NOMO-1 treated with DMSO at 0.1 percent for 48 hours (cell line): ENCODE measurements around the gene TOMM7.

Experiments
- DNase-seq: peaks from one replicate; lab custom pipeline; 2025; ENCODE audit not compliant: unreplicated experiment; lab: John Stamatoyannopoulos, UW

TOMM7 gene

DNA sequence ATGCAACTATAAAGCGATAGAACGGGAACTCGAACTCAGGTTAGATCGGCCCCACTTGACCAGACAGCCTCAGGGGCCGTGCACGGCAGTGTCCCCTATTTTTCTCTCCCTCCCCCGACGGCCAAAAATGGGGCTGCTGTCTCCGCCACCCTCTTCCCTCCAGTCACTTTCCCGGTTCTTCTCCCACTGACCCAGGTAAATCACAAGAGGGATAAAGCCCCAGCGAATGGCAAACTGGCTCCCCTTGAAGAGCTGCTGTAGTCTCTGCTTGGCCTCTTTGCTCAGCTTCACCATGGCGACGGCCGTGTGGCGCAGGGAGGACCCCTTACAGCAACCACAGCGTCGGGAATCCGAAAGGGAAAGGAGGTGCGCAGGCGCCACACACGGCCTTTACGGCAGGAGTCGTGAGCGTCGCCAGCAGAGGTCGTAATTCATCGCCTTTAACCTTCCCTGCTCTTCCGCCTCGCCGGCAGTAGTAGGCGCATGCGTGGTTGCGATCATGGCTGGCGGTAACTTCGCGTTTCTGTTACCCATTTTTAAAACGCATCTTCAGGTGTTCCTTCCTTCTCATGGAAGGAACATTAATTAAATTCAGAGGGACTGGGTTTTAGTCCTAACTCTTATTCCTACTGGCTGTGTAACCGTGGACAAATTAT lies at the start of gene TOMM7:
Gene TOMM7, minus strand, starts transcription at position 364 of the 656 bp plus-strand sequence. Its CDS starts 70 bp downstream, at position 294.
- DNase-seq: peak; percentile 95

DNA sequence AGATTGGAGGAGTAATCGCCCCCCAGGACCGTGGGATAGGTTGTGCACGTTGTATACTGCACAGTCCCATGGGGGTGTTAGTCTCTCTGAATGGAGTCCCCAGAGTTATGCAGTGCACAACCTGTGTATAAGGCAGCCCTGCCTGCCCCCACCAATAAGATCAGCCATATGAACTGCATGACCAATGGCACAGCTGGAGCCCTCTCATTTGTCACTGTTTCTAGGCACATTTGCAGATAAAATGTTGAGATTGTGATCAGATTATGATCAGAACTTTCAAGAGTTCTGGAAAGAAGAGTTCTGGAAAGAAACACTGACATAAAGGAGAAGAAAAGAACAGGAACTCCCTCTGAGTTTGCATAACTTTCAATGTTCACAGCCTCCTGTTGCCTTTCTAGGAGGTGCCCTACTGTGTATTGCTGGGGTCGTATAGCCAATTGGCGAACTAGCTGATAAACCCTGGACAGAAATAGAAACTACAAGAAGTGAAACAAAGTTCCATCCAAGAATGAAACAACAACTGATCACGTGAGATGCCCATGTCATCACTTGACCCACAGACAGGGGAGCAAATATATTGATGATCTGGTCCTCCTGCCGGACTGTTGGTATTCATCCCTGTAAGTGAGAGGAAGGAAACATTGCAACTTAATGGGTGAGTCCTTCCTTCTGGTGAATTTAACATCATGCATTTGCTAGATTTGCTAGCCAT lies 49.6 kb upstream of the TOMM7 start:
- DNase-seq: peak; percentile 33

- DNase-seq: no peak
Measured at GRCh38 chr7:22871661-22872060, 49.0 kb upstream of the TOMM7 start.

GRCh38 chr7:22868509-22868908 lies 45.9 kb upstream of the TOMM7 start:
- DNase-seq: no peak

- DNase-seq: no peak
Measured at GRCh38 chr7:22867589-22867988, 44.9 kb upstream of the TOMM7 start.

GRCh38 chr7:22867003-22867402 lies 44.4 kb upstream of the TOMM7 start:
- DNase-seq: no peak

GRCh38 chr7:22865602-22865960 lies 42.9 kb upstream of the TOMM7 start:
- DNase-seq: no peak

GRCh38 chr7:22864855-22865601 lies 42.4 kb upstream of the TOMM7 start:
- no peak for DNase-seq

- no peak for DNase-seq
Measured at GRCh38 chr7:22864301-22864700, 41.7 kb upstream of the TOMM7 start.

DNA sequence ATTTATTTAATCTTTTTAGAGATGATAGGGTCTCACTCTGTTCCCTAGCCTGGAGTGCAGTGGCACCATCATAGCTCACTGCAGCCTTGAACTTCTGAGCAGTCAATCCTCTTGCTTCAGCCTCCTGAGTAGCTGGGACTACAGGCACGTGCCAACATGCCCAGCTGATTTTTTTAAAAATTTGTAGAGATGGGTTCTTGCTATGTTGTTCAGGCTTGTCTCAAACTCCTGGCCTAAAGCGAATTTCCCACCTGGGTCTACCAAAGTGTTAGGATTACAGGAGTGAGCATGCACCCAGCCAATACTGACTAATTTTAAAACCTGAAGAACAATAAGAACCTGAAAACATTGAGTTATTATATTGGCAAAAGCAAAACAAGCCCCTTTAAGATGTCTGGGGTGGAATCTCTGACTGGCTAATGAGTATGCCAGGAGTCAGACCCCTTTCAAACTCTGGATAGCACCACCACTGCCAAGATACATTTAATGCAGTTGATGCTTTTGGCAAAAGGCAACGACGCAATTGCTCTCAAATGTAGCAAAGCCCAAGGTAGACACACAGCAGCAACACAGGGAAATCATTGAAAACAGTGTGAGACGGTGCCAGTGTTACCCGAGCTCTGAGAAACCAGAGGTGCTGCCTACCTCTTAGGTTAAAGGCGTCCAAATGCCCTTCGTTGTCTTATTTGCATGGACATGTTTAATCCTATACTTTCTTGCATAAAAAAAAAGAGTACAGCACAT lies 40.7 kb upstream of the TOMM7 start:
- no peak for DNase-seq

- DNase-seq: no peak
Measured at GRCh38 chr7:22861576-22861975, 38.9 kb upstream of the TOMM7 start.

- no peak for DNase-seq
Measured at GRCh38 chr7:22860784-22861482, 38.3 kb upstream of the TOMM7 start.

DNA sequence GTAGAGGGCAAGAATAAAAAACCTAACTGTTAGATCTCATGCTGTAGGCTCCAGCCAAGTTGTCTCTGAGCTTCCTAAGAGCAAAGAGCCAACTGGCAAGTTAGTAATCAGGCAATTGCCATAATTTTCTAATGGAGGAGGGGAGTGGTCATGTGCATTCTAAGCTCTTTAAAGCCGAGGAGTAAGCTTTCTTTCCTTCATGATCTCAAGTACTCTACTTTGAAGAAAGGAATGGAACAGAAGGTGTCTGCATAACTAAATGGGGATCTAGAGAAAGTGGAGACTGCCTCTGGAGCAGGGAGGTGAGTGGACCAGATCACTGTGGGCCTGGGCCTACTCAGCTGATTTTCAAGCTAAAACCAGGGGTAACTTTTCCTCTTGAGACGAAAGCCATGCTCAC lies 37.7 kb upstream of the TOMM7 start:
- DNase-seq: no peak

- DNase-seq: no peak
Measured at GRCh38 chr7:22859641-22860290, 37.1 kb upstream of the TOMM7 start.

- DNase-seq: peak; percentile 43
Measured at GRCh38 chr7:22858640-22859561, 36.3 kb upstream of the TOMM7 start.

GRCh38 chr7:22858274-22858639 lies 35.6 kb upstream of the TOMM7 start:
- DNase-seq: no peak

GRCh38 chr7:22856416-22856815 lies 33.8 kb upstream of the TOMM7 start:
- no peak for DNase-seq

DNA sequence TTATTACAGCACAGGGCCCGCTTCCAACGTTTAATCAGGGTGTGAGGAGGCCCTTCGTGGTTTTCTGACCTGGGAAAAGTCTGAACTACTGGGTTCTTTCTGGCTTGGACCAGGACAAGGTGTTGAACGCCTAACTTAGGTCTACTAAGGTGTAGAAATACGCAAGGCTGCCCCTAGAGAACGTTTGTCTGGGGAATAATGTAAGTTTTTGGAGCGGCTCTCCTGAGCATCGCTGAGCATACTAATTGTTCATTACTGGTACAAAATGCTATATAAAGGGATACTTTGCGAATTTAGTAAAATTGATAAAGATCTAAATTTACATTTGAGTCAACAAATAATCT lies 32.4 kb upstream of the TOMM7 start:
- no peak for DNase-seq
